K562 (cell line): ENCODE results near the gene MICOS13. TPM values are rescaled to one million over a fixed set of nuclear protein-coding genes. Genes with fewer than 3 reads are reported as not detected.
A peak's percentile ranks its signal among the peaks of the same experiment; 100 is the strongest.

Source experiments
- ARHGAP35 ChIP-seq: fragments of 450-650 bp; IDR thresholded peaks from 2 replicates; pipeline ENCODE4 v1.6.1; 2018; ENCODE audit not compliant: partially characterized antibody
- BACH1 ChIP-seq: fragments of 200-800 bp; sonication (Bioruptor generic); IDR thresholded peaks from 2 replicates; pipeline ENCODE4 v1.6.1; 2016; ENCODE audit warnings: missing genetic modification characterization, missing compliant biosample characterization
- KDM1A ChIP-seq, 2 experiments: fragments of 450-650 bp; IDR thresholded peaks; 2 replicates each; pipeline ENCODE4 v1.6.1; 2016; ENCODE audit warnings: mild to moderate bottlenecking in 2 of 2
- KLF16 ChIP-seq: IDR thresholded peaks from 2 replicates; pipeline ENCODE4 v1.6.1; 2016; ENCODE audit warnings: antibody characterized with exemption
- NFE2L1 ChIP-seq: fragments of 450-650 bp; IDR thresholded peaks from 2 replicates; pipeline ENCODE4 v1.6.1; 2016; ENCODE audit warnings: missing genetic modification characterization, low read depth, mild to moderate bottlenecking, missing compliant biosample characterization, moderate library complexity, borderline replicate concordance
- PPARD ChIP-seq: fragments of 250-450 bp; sonication (Bioruptor Pico); IDR thresholded peaks from 2 replicates; pipeline ENCODE4 v1.8.0; 2022; ENCODE audit warnings: inconsistent platforms, mild to moderate bottlenecking, moderate library complexity
- STAT5A ChIP-seq: IDR thresholded peaks from 2 replicates; pipeline ENCODE4 v1.6.1; 2012; ENCODE audit warnings: low read length, inconsistent platforms, borderline replicate concordance
- TGIF2 ChIP-seq: sonication (generic); formaldehyde crosslinking; IDR thresholded peaks from 2 replicates; pipeline ENCODE4 v1.8.1; 2022; ENCODE audit warnings: mild to moderate bottlenecking, missing genetic modification reagents, moderate library complexity
- TSC22D4 ChIP-seq: fragments of 450-650 bp; IDR thresholded peaks from 2 replicates; pipeline ENCODE4 v1.6.1; 2016; ENCODE audit warnings: missing genetic modification characterization, missing biosample characterization, control low read depth
- U2AF2 ChIP-seq: fragments of 200-400 bp; formaldehyde crosslinking; optimal IDR thresholded peaks from 2 replicates; pipeline ENCODE3; 2017; ENCODE audit warnings: low read depth, mild to moderate bottlenecking, low read length
- ZNF133 ChIP-seq: fragments of 250-450 bp; sonication (Bioruptor Pico); IDR thresholded peaks from 2 replicates; pipeline ENCODE4 v1.4.0; 2020; ENCODE audit warnings: mild to moderate bottlenecking
- ZNF586 ChIP-seq: fragments of 450-650 bp; formaldehyde crosslinking; conservative IDR thresholded peaks from 2 replicates; pipeline ENCODE4 v1.4.0; 2020; ENCODE audit warnings: mild to moderate bottlenecking, moderate library complexity
- polyA plus RNA-seq, 8 experiments: library from polyadenylated mRNA; depleted of rRNA in 4 of 8; stranded (reverse) in 5 of 8; unstranded in 3 of 8; fragments of >200 nt; fragmentation: Nextera tagmentation in 2 of 8; fragmentation: Illumina TruSeq in 1 of 8; extraction: Ambion mirVana in 2 of 8; extraction: Trizol in 1 of 8; gene quantifications; 2 replicates each; pipeline versions ENCODE4 v1.2.1 to v1.2.3, GENCODE V29; 2011 to 2014; ENCODE audit warnings: inconsistent platforms in 1 of 8, missing spikeins in 1 of 8
- total RNA-seq, 7 experiments: library from RNA; depleted of rRNA in 6 of 7; stranded (reverse); fragments of >200 nt in 6 of 7; fragmentation: Illumina TruSeq in 2 of 7; extraction: Trizol in 2 of 7; gene quantifications; 2 replicates each; pipeline versions ENCODE4 v1.2.1 to v1.2.3, GENCODE V29; 2011 to 2021; ENCODE audit warnings: low replicate concordance in 1 of 7
- TF ChIP-seq, protein P1 (sequence below): fragments of 250-450 bp; sonication (Bioruptor Pico); IDR thresholded peaks from 2 replicates; pipeline ENCODE4 v1.5.0; 2021; ENCODE audit warnings: mild to moderate bottlenecking, moderate library complexity
- TF ChIP-seq, protein P2 (sequence below): fragments of 450-650 bp; formaldehyde crosslinking; conservative IDR thresholded peaks from 2 replicates; pipeline ENCODE4 v1.4.0; 2022; ENCODE audit warnings: mild to moderate bottlenecking, missing genetic modification characterization
- TF ChIP-seq, protein P3 (sequence below): fragments of 250-450 bp; sonication (Bioruptor Pico); IDR thresholded peaks from 2 replicates; pipeline ENCODE4 v1.8.0; 2022; ENCODE audit warnings: inconsistent platforms
- TF ChIP-seq, protein P4 (sequence below): fragments of 450-650 bp; formaldehyde crosslinking; IDR thresholded peaks from 2 replicates; pipeline ENCODE4 v1.4.0; 2022; ENCODE audit warnings: missing genetic modification characterization

Gene MICOS13
- total and polyA plus RNA-seq, 9 of the 15 experiments (the other 6 are each of a cell fraction or from before 2014, with no cell fraction given): 15.5 to 220 (median 49.4) TPM

DNA sequence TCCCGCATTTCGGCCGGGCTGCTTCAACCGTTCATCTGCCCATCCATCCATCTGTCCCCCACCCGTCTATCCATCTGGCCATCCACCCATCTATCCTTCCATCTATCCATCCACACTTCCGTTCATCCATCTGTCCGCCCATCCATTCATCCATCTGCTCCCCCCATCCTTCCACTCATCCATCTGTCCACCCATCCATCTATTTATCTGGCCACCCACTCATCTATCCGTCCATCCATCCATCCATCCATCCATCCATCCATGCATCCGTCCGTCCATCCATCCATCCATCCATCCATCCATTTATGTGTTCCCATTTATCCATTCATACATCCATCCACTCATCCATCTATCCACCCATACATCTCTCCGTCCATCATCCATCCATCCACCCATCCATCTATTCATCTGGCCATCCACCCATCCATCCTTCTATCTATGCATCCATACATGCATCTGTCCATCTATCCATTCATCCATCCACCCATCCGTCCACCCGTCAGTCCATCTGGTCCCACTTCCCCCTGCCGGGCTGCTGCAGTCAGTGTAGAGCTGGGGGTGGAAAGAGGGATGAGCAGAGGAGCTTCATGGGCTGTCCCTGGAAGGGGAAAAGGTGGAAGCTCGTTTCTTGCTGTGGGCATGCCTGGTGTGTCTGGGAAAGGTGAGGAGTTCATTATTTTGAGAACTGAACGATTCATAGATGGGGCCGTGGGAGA lies 1.2 kb upstream of the MICOS13 start (continued):
- TF ChIP-seq, protein P1, sequence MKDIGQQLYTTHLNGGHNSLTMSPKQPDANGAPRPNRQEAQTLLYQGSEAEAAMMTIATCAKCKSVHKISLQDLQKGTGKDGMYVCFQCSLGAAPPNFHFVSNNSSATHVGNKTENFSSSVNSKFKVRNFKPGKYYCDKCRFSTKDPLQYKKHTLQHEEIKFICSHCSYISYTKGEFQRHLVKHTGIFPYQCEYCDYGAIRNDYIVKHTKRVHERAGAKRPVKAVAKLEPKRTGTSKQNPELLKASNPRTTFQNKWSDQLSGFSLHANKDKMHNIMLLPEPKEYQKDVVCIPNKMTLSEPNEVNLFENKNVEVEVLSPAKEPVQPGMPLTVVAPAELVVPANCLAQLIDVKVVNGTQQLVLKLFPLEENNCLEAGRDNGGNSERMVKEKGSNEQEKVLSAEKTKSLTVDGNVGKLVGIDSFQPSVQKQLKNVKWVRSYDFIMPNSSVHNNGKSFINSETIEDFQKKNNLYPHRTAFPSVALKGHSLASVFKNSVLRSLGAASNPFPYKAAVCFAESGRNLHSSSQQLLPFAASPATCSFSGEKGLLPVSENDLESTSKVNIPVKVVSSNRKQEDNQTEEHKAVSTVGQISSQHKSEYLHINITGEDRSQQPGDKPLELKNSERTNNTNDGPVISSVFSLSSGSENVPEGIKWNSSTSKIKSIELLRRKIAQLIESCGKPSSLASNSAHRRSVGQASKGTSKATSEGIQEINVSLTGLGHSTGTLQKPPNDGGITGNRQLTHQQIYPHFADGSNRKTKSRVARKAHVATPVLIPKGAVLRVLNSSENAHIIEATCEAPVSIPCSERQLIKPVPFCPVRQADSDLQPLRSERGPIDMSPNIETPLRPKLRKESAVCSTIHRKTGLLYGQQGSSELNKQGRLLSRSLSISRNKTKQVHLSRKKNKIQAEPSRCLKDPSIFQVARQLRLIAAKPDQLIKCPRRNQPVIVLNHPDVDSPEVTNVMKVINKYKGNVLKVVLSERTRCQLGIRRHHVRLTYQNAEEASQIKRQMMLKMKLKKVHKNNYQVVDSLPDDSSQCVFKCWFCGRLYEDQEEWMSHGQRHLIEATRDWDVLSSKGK (CRISPR knock-in tag): no peak
- TF ChIP-seq KLF16: no peak
- TF ChIP-seq, protein P2, sequence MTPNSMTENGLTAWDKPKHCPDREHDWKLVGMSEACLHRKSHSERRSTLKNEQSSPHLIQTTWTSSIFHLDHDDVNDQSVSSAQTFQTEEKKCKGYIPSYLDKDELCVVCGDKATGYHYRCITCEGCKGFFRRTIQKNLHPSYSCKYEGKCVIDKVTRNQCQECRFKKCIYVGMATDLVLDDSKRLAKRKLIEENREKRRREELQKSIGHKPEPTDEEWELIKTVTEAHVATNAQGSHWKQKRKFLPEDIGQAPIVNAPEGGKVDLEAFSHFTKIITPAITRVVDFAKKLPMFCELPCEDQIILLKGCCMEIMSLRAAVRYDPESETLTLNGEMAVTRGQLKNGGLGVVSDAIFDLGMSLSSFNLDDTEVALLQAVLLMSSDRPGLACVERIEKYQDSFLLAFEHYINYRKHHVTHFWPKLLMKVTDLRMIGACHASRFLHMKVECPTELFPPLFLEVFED (CRISPR knock-in tag): peak; percentile 75; the same call in 1 of the 2 replicates
- TF ChIP-seq ZNF586 (CRISPR knock-in tag): no peak
- TF ChIP-seq U2AF2: no peak
- no peak for TF ChIP-seq BACH1 (tag)
- no peak for TF ChIP-seq ZNF133 (CRISPR knock-in tag)
- TF ChIP-seq KDM1A (IDR thresholded peaks at IDR 0.05): peak; percentile 84; a peak in 3 of 4 replicates
- no peak for TF ChIP-seq PPARD (CRISPR knock-in tag)
- TF ChIP-seq NFE2L1 (tag): no peak
- no peak for TF ChIP-seq STAT5A
- no peak for TF ChIP-seq TGIF2 (CRISPR knock-in tag)
- TF ChIP-seq, protein P3, sequence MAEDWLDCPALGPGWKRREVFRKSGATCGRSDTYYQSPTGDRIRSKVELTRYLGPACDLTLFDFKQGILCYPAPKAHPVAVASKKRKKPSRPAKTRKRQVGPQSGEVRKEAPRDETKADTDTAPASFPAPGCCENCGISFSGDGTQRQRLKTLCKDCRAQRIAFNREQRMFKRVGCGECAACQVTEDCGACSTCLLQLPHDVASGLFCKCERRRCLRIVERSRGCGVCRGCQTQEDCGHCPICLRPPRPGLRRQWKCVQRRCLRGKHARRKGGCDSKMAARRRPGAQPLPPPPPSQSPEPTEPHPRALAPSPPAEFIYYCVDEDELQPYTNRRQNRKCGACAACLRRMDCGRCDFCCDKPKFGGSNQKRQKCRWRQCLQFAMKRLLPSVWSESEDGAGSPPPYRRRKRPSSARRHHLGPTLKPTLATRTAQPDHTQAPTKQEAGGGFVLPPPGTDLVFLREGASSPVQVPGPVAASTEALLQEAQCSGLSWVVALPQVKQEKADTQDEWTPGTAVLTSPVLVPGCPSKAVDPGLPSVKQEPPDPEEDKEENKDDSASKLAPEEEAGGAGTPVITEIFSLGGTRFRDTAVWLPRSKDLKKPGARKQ (CRISPR knock-in tag): no peak
- peak; percentile 55 for TF ChIP-seq ARHGAP35
- TF ChIP-seq, protein P4, sequence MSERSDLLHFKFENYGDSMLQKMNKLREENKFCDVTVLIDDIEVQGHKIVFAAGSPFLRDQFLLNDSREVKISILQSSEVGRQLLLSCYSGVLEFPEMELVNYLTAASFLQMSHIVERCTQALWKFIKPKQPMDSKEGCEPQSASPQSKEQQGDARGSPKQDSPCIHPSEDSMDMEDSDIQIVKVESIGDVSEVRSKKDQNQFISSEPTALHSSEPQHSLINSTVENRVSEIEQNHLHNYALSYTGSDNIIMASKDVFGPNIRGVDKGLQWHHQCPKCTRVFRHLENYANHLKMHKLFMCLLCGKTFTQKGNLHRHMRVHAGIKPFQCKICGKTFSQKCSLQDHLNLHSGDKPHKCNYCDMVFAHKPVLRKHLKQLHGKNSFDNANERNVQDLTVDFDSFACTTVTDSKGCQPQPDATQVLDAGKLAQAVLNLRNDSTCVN (CRISPR knock-in tag): peak; percentile 88; the same call in 1 of the 2 replicates
- 0 out of 2 replicates have a peak, but pooled peaks have one; percentile 74 for TF ChIP-seq TSC22D4 (tag)
